Lower leg skin (tissue), 4 donors: ENCODE results near the gene PUS10. TPM values are rescaled to one million over a fixed set of nuclear protein-coding genes. Genes with fewer than 3 reads are reported as not detected.
"Not testable (repeated sequence)": the region's sequence is repeated elsewhere in the genome, so short reads cannot be mapped to it uniquely, and the experiment has no call there.

Experiments used
- DNase-seq, 2 donors: peaks; one replicate each; pipeline ENCODE4 v3.0.0-alpha.2; 2019; ENCODE audit warnings: low spot score in 2 of 2
- H3K4me3 ChIP-seq: fragments of 200-600 bp; sonication (generic); 2 replicates; pipeline ENCODE4 v1.5.1; 2017; ENCODE audit warnings: mild to moderate bottlenecking, low read depth; ENCODE audit not compliant: poor library complexity, severe bottlenecking
- CTCF ChIP-seq, 3 donors: fragments of 450-650 bp; IDR thresholded peaks; one replicate each; pipeline ENCODE4 v1.5.1; 2016; ENCODE audit warnings: antibody characterized with exemption in 3 of 3, mild to moderate bottlenecking in 3 of 3, moderate library complexity in 2 of 3
- POLR2A ChIP-seq, 2 donors: fragments of 450-650 bp; IDR thresholded peaks; one replicate each; pipeline ENCODE4 v1.6.1; 2016 to 2017; ENCODE audit warnings: antibody characterized with exemption in 2 of 2, mild to moderate bottlenecking in 1 of 2, moderate library complexity in 1 of 2
- WGBS, 2 donors: methylation state at CpG; one replicate each; pipeline ENCODE4 v1.1.5; 2018; 5-methylcytosine and 5-hydroxymethylcytosine counted together
- intact Hi-C: fragments of 100-400 bp; cut with DNase I; formaldehyde crosslinking; loops from one replicate; pipeline ENCODE4 v1.15.0; 2023; ENCODE audit warnings: low total_unique reads
- total RNA-seq, 4 donors: library from RNA; depleted of rRNA; stranded (reverse); fragments of >200 nt; gene quantifications; one replicate each; pipeline ENCODE4 v1.1.0, GENCODE V29; 2016

Gene PUS10
- total RNA-seq, 4 donors from 2014 or later: 3.6 to 10.2 (median 6.0) TPM

GRCh38 chr2:60945341-60945740 is 72.7 kb downstream of the PUS10 start:
- no peak for TF ChIP-seq POLR2A (IDR thresholded peaks at IDR 0.05)
- no peak for TF ChIP-seq CTCF (IDR thresholded peaks at IDR 0.05)
- intact Hi-C loops: no loop called here
- 65 to 68% methylated on average over 2 of the region's 2 CpGs for WGBS, 2 donors
- no peak for DNase-seq
- no peak overlapping the region for H3K4me3 ChIP-seq

GRCh38 chr2:60939622-60940021 is 78.4 kb downstream of the PUS10 start:
- TF ChIP-seq POLR2A (IDR thresholded peaks at IDR 0.05) (no peak), CTCF (IDR thresholded peaks at IDR 0.05) (no peak)
- no peak for DNase-seq
- intact Hi-C loops: no loop called here
- 79 to 80% methylated on average over 2 of the region's 2 CpGs for WGBS, 2 donors
- no peak overlapping the region for H3K4me3 ChIP-seq

GRCh38 chr2:60938301-60938700 is 79.8 kb downstream of the PUS10 start:
- DNase-seq: no peak

GRCh38 chr2:60936757-60937156 is 81.3 kb downstream of the PUS10 start:
- 59 to 77% methylated on average over 5 of the region's 5 CpGs for WGBS, 2 donors

More at GRCh38 chr2:60938301-60938700, 79.8 kb downstream of the PUS10 start:
- TF ChIP-seq CTCF (IDR thresholded peaks at IDR 0.05) (no peak), POLR2A (IDR thresholded peaks at IDR 0.05) (no peak)
- H3K4me3 ChIP-seq: no peak overlapping the region
- intact Hi-C loops: no loop called here
- WGBS, 2 donors: 95 to 100% methylated on average over 7 of the region's 7 CpGs

GRCh38 chr2:60934165-60934722 is 83.8 kb downstream of the PUS10 start:
- DNase-seq: no peak
- no peak overlapping the region for H3K4me3 ChIP-seq
- no peak for TF ChIP-seq CTCF (IDR thresholded peaks at IDR 0.05)
- TF ChIP-seq POLR2A (IDR thresholded peaks at IDR 0.05): no peak
- 28 to 42% methylated on average over 2 of the region's 2 CpGs for WGBS, 2 donors
- intact Hi-C loops: no loop called here

More at GRCh38 chr2:60936757-60937156, 81.3 kb downstream of the PUS10 start:
- no peak overlapping the region for H3K4me3 ChIP-seq
- no peak for DNase-seq
- TF ChIP-seq CTCF (IDR thresholded peaks at IDR 0.05): no peak
- no peak for TF ChIP-seq POLR2A (IDR thresholded peaks at IDR 0.05)
- intact Hi-C loops: no loop called here

- 84 to 90% methylated on average over 3 of the region's 3 CpGs for WGBS, 2 donors
- TF ChIP-seq CTCF (IDR thresholded peaks at IDR 0.05): no peak
- no peak for TF ChIP-seq POLR2A (IDR thresholded peaks at IDR 0.05)
- intact Hi-C loops: no loop called here
- DNase-seq: no peak
- H3K4me3 ChIP-seq: no peak overlapping the region
Measured at GRCh38 chr2:60932954-60933353, 85.1 kb downstream of the PUS10 start.

GRCh38 chr2:60932061-60932460 is 86.0 kb downstream of the PUS10 start:
- DNase-seq, intact Hi-C loops, H3K4me3 ChIP-seq: not testable (repeated sequence)
- 91 to 95% methylated on average over 5 of the region's 5 CpGs for WGBS, 2 donors
